Smooth muscle cell (in vitro differentiated cells): ENCODE results near the gene MELTF. TPM values are rescaled to one million over a fixed set of nuclear protein-coding genes. Genes with fewer than 3 reads are reported as not detected.
A peak's percentile ranks its signal among the peaks of the same experiment; 100 is the strongest.
"Not testable (repeated sequence)": the region's sequence is repeated elsewhere in the genome, so short reads cannot be mapped to it uniquely, and the experiment has no call there.

Experiments used
- DNase-seq: peaks from one replicate; lab custom pipeline; 2025; ENCODE audit not compliant: unreplicated experiment; lab: John Stamatoyannopoulos, UW
- H2AFZ ChIP-seq: fragments of 200-600 bp; sonication (generic); 2 replicates; pipeline ENCODE4 v1.6.0; 2016; ENCODE audit warnings: antibody characterized with exemption, low read depth, mild to moderate bottlenecking
- H3F3A ChIP-seq: fragments of 200-600 bp; sonication (generic); 2 replicates; pipeline ENCODE4 v1.6.0; 2017; ENCODE audit warnings: antibody characterized with exemption, low read depth
- H3K27ac ChIP-seq: fragments of 200-600 bp; sonication (generic); 2 replicates; pipeline ENCODE4 v1.5.1; 2016; ENCODE audit warnings: low read depth, mild to moderate bottlenecking
- H3K27me3 ChIP-seq: fragments of 200-600 bp; sonication (generic); 2 replicates; pipeline ENCODE4 v1.6.1; 2016; ENCODE audit warnings: low read depth, mild to moderate bottlenecking
- H3K36me3 ChIP-seq: fragments of 200-600 bp; sonication (generic); 2 replicates; pipeline ENCODE4 v1.5.1; 2016; ENCODE audit warnings: low read depth
- H3K4me1 ChIP-seq: fragments of 200-600 bp; sonication (generic); 2 replicates; pipeline ENCODE4 v1.5.1; 2016; ENCODE audit warnings: low read depth
- H3K4me2 ChIP-seq: fragments of 200-600 bp; sonication (generic); 2 replicates; pipeline ENCODE4 v1.6.0; 2016; ENCODE audit warnings: mild to moderate bottlenecking
- H3K4me3 ChIP-seq: fragments of 200-600 bp; sonication (generic); 2 replicates; pipeline ENCODE4 v1.5.1; 2016; ENCODE audit warnings: mild to moderate bottlenecking
- H3K79me2 ChIP-seq: fragments of 200-600 bp; sonication (generic); 2 replicates; pipeline ENCODE4 v1.6.0; 2016; ENCODE audit warnings: low read depth, mild to moderate bottlenecking
- H3K9ac ChIP-seq: fragments of 200-600 bp; sonication (generic); 2 replicates; pipeline ENCODE4 v1.6.0; 2016; ENCODE audit warnings: low read depth
- H3K9me3 ChIP-seq: fragments of 200-600 bp; sonication (generic); replicated peaks from 2 replicates; pipeline ENCODE4 v1.5.1; 2016; ENCODE audit warnings: low read depth
- H4K20me1 ChIP-seq: fragments of 200-600 bp; sonication (generic); 2 replicates; pipeline ENCODE4 v1.6.0; 2016; ENCODE audit warnings: low read depth
- CTCF ChIP-seq: fragments of 200-600 bp; sonication (generic); IDR thresholded peaks from 2 replicates; pipeline ENCODE4 v1.5.1; 2017; ENCODE audit warnings: borderline replicate concordance, mild to moderate bottlenecking, antibody characterized with exemption; ENCODE audit not compliant: insufficient read depth, poor library complexity, severe bottlenecking
- WGBS: methylation state at CpG from one replicate; pipeline ENCODE4 v1.1.7; 2016; ENCODE audit warnings: low lambda C conversion rate; 5-methylcytosine and 5-hydroxymethylcytosine counted together
- polyA plus RNA-seq: library from polyadenylated mRNA; unstranded; fragments of >200 nt; fragmentation: Nextera tagmentation; extraction: Ambion mirVana; gene quantifications from 2 replicates; pipeline ENCODE4 v1.2.1, GENCODE V29; 2016
- total RNA-seq: library from RNA; depleted of rRNA; stranded (reverse); fragments of >200 nt; gene quantifications from 2 replicates; pipeline ENCODE4 v1.2.3, GENCODE V29; 2014

The MELTF gene
- total and polyA plus RNA-seq, 2 experiments from 2014 or later = 3.7 to 8.6 TPM

- H3K4me2 ChIP-seq, H3K79me2 ChIP-seq, H3F3A ChIP-seq, DNase-seq, H3K4me1 ChIP-seq, H2AFZ ChIP-seq, H3K9me3 ChIP-seq, H3K27me3 ChIP-seq, H3K9ac ChIP-seq, H3K36me3 ChIP-seq, H4K20me1 ChIP-seq, H3K4me3 ChIP-seq, H3K27ac ChIP-seq: not testable (repeated sequence)
- WGBS = 79% methylated on average over 3 of the region's 3 CpGs
These were observed 4.1 kb upstream of the MELTF start for GRCh38 chr3:197033764-197034163.

GRCh38 chr3:197031315-197032285 lies 2.0 kb upstream of the MELTF start:
- TF ChIP-seq CTCF = no peak
- Histone ChIP-seq H3K27me3 (no peaks in the 10 kb centered on the region), H3K4me2 (peak overlapping the region; percentile 31), H2AFZ (no peak overlapping the region), H3K4me3 (no peak overlapping the region), H3K4me1 (no peaks in the 10 kb centered on the region), H3K36me3 (no peaks in the 10 kb centered on the region), H3K9me3 (no peaks in the 10 kb centered on the region), H3F3A (peaks cover 9% of the 10 kb centered on the region), H3K79me2 (no peaks in the 10 kb centered on the region), H3K9ac (no peak overlapping the region), H4K20me1 (no peaks in the 10 kb centered on the region), H3K27ac (peak overlapping the region; percentile 81)
- DNase-seq = no peak
- WGBS = 40% methylated on average over 12 of the region's 12 CpGs

- Histone ChIP-seq H4K20me1 (no peaks in the 10 kb centered on the region), H3K4me2 (peak overlapping the region; percentile 17), H3K27ac (peak overlapping the region; percentile 50), H3K4me3 (no peak overlapping the region), H2AFZ (no peak overlapping the region), H3K4me1 (no peaks in the 10 kb centered on the region), H3K27me3 (no peaks in the 10 kb centered on the region), H3F3A (peaks cover 9% of the 10 kb centered on the region), H3K9ac (no peak overlapping the region), H3K79me2 (no peaks in the 10 kb centered on the region), H3K36me3 (no peaks in the 10 kb centered on the region), H3K9me3 (no peaks in the 10 kb centered on the region)
- TF ChIP-seq CTCF = no peak
- 87% methylated on average over 31 of the region's 33 CpGs for WGBS
- DNase-seq = no peak
These were observed 1.0 kb upstream of the MELTF start for GRCh38 chr3:197030379-197031314.
